ENCODE measurements around the gene PFDN2.
"Not testable (repeated sequence)": the region's sequence is repeated elsewhere in the genome, so short reads cannot be mapped to it uniquely, and the experiment has no call there.

PFDN2 gene

GRCh38 chr1:161063936-161064335, 53.9 kb downstream of the PFDN2 start:
- H3K36me3 ChIP-seq (ENCODE audit: control insufficient read depth in 2 of 2, insufficient read depth in 2 of 2, low read length in 2 of 2); H3K9ac ChIP-seq (ENCODE audit: low read depth in 1 of 2, low read length in 2 of 2); H3K27me3 ChIP-seq (ENCODE audit: control insufficient read depth in 2 of 2, insufficient read depth in 2 of 2, low read length in 2 of 2); H3K27ac ChIP-seq (ENCODE audit: low read depth in 2 of 2, low read length in 2 of 2); H3K4me1 ChIP-seq (ENCODE audit: control insufficient read depth in 2 of 2, insufficient read depth in 2 of 2, low read length in 2 of 2); H3K9me3 ChIP-seq (ENCODE audit: control insufficient read depth in 2 of 2, low read length in 2 of 2); H3K4me3 ChIP-seq (ENCODE audit: low read length in 2 of 2): not testable (repeated sequence)

- no peaks in the 10 kb centered on the region for H3K27me3 ChIP-seq (ENCODE audit: control insufficient read depth in 2 of 2, insufficient read depth in 2 of 2, low read length in 2 of 2)
- peaks cover 0 to 2% of the 10 kb centered on the region in 2 donors for H3K4me1 ChIP-seq (ENCODE audit: control insufficient read depth in 2 of 2, insufficient read depth in 2 of 2, low read length in 2 of 2)
- no peaks in the 10 kb centered on the region for H3K9me3 ChIP-seq (ENCODE audit: control insufficient read depth in 2 of 2, low read length in 2 of 2)
- H3K27ac ChIP-seq (ENCODE audit: low read depth in 2 of 2, low read length in 2 of 2): no peak overlapping the region
- H3K4me3 ChIP-seq (ENCODE audit: low read length in 2 of 2): no peak overlapping the region
- H3K36me3 ChIP-seq (ENCODE audit: control insufficient read depth in 2 of 2, insufficient read depth in 2 of 2, low read length in 2 of 2): peaks cover 0 to 9% of the 10 kb centered on the region in 2 donors
- no peak overlapping the region for H3K9ac ChIP-seq (ENCODE audit: low read depth in 1 of 2, low read length in 2 of 2)
These were observed 56.4 kb downstream of the PFDN2 start for GRCh38 chr1:161061419-161061818.

- Histone ChIP-seq H3K36me3 (ENCODE audit: control insufficient read depth in 2 of 2, insufficient read depth in 2 of 2, low read length in 2 of 2) (peaks cover 0 to 21% of the 10 kb centered on the region in 2 donors), H3K4me1 (ENCODE audit: control insufficient read depth in 2 of 2, insufficient read depth in 2 of 2, low read length in 2 of 2) (no peaks in the 10 kb centered on the region), H3K9ac (ENCODE audit: low read depth in 1 of 2, low read length in 2 of 2) (no peak overlapping the region), H3K4me3 (ENCODE audit: low read length in 2 of 2) (no peak overlapping the region), H3K27me3 (ENCODE audit: control insufficient read depth in 2 of 2, insufficient read depth in 2 of 2, low read length in 2 of 2) (no peaks in the 10 kb centered on the region), H3K9me3 (ENCODE audit: control insufficient read depth in 2 of 2, low read length in 2 of 2) (no peaks in the 10 kb centered on the region), H3K27ac (ENCODE audit: low read depth in 2 of 2, low read length in 2 of 2) (no peak overlapping the region)
These were observed 58.5 kb downstream of the PFDN2 start for GRCh38 chr1:161059293-161059692.

- H3K4me3 ChIP-seq (ENCODE audit: low read length in 2 of 2): no peak overlapping the region
- H3K27me3 ChIP-seq (ENCODE audit: control insufficient read depth in 2 of 2, insufficient read depth in 2 of 2, low read length in 2 of 2): no peaks in the 10 kb centered on the region
- H3K4me1 ChIP-seq (ENCODE audit: control insufficient read depth in 2 of 2, insufficient read depth in 2 of 2, low read length in 2 of 2): no peaks in the 10 kb centered on the region
- H3K27ac ChIP-seq (ENCODE audit: low read depth in 2 of 2, low read length in 2 of 2): no peak overlapping the region
- no peak overlapping the region for H3K9ac ChIP-seq (ENCODE audit: low read depth in 1 of 2, low read length in 2 of 2)
- H3K9me3 ChIP-seq (ENCODE audit: control insufficient read depth in 2 of 2, low read length in 2 of 2): no peaks in the 10 kb centered on the region
- H3K36me3 ChIP-seq (ENCODE audit: control insufficient read depth in 2 of 2, insufficient read depth in 2 of 2, low read length in 2 of 2): peaks cover 0 to 44% of the 10 kb centered on the region in 2 donors
These were observed 63.0 kb downstream of the PFDN2 start for GRCh38 chr1:161054805-161055204.

GRCh38 chr1:161054232-161054631, 63.6 kb downstream of the PFDN2 start:
- Histone ChIP-seq H3K27me3 (ENCODE audit: control insufficient read depth in 2 of 2, insufficient read depth in 2 of 2, low read length in 2 of 2) (no peaks in the 10 kb centered on the region), H3K4me1 (ENCODE audit: control insufficient read depth in 2 of 2, insufficient read depth in 2 of 2, low read length in 2 of 2) (no peaks in the 10 kb centered on the region), H3K4me3 (ENCODE audit: low read length in 2 of 2) (no peak overlapping the region), H3K9ac (ENCODE audit: low read depth in 1 of 2, low read length in 2 of 2) (no peak overlapping the region), H3K27ac (ENCODE audit: low read depth in 2 of 2, low read length in 2 of 2) (no peak overlapping the region), H3K36me3 (ENCODE audit: control insufficient read depth in 2 of 2, insufficient read depth in 2 of 2, low read length in 2 of 2) (peaks cover 0 to 38% of the 10 kb centered on the region in 2 donors), H3K9me3 (ENCODE audit: control insufficient read depth in 2 of 2, low read length in 2 of 2) (no peaks in the 10 kb centered on the region)

GRCh38 chr1:161052899-161053298, 64.9 kb downstream of the PFDN2 start:
- no peaks in the 10 kb centered on the region for H3K4me1 ChIP-seq (ENCODE audit: control insufficient read depth in 2 of 2, insufficient read depth in 2 of 2, low read length in 2 of 2)
- H3K4me3 ChIP-seq (ENCODE audit: low read length in 2 of 2): no peak overlapping the region
- no peak overlapping the region for H3K27ac ChIP-seq (ENCODE audit: low read depth in 2 of 2, low read length in 2 of 2)
- peaks cover 0 to 38% of the 10 kb centered on the region in 2 donors for H3K36me3 ChIP-seq (ENCODE audit: control insufficient read depth in 2 of 2, insufficient read depth in 2 of 2, low read length in 2 of 2)
- H3K9me3 ChIP-seq (ENCODE audit: control insufficient read depth in 2 of 2, low read length in 2 of 2): no peaks in the 10 kb centered on the region
- no peak overlapping the region for H3K9ac ChIP-seq (ENCODE audit: low read depth in 1 of 2, low read length in 2 of 2)
- H3K27me3 ChIP-seq (ENCODE audit: control insufficient read depth in 2 of 2, insufficient read depth in 2 of 2, low read length in 2 of 2): no peaks in the 10 kb centered on the region

GRCh38 chr1:161051219-161051618, 66.6 kb downstream of the PFDN2 start:
- Histone ChIP-seq H3K9me3 (ENCODE audit: control insufficient read depth in 2 of 2, low read length in 2 of 2) (no peaks in the 10 kb centered on the region), H3K4me3 (ENCODE audit: low read length in 2 of 2) (no peak overlapping the region), H3K27ac (ENCODE audit: low read depth in 2 of 2, low read length in 2 of 2) (no peak overlapping the region), H3K9ac (ENCODE audit: low read depth in 1 of 2, low read length in 2 of 2) (no peak overlapping the region), H3K27me3 (ENCODE audit: control insufficient read depth in 2 of 2, insufficient read depth in 2 of 2, low read length in 2 of 2) (no peaks in the 10 kb centered on the region), H3K4me1 (ENCODE audit: control insufficient read depth in 2 of 2, insufficient read depth in 2 of 2, low read length in 2 of 2) (peaks cover 0 to 14% of the 10 kb centered on the region in 2 donors), H3K36me3 (ENCODE audit: control insufficient read depth in 2 of 2, insufficient read depth in 2 of 2, low read length in 2 of 2) (peaks cover 0 to 33% of the 10 kb centered on the region in 2 donors)

Measured in mucosa of rectum (tissue), 2 donors.